GM12878 (cell line): ENCODE results near the gene TIGAR. TPM values are rescaled to one million over a fixed set of nuclear protein-coding genes. Genes with fewer than 3 reads are reported as not detected.

ENCODE experiments used
- BCL11A ChIP-seq: IDR thresholded peaks from 2 replicates; pipeline ENCODE4 v1.6.1; 2011; ENCODE audit warnings: low read depth, low read length
- BMI1 ChIP-seq: fragments of 450-650 bp; IDR thresholded peaks from 2 replicates; pipeline ENCODE4 v1.6.1; 2016; ENCODE audit warnings: mild to moderate bottlenecking, moderate library complexity, borderline replicate concordance
- DPF2 ChIP-seq: fragments of 450-650 bp; IDR thresholded peaks from 2 replicates; pipeline ENCODE4 v1.6.1; 2017; ENCODE audit warnings: mild to moderate bottlenecking
- EED ChIP-seq: sonication (generic); IDR thresholded peaks from 2 replicates; pipeline ENCODE4 v1.6.1; 2016; ENCODE audit warnings: antibody characterized with exemption, low read depth
- FOXK2 ChIP-seq: fragments of 450-650 bp; IDR thresholded peaks from 2 replicates; pipeline ENCODE4 v1.6.1; 2017; ENCODE audit warnings: mild to moderate bottlenecking, moderate library complexity
- GATAD2B ChIP-seq: fragments of 450-650 bp; conservative IDR thresholded peaks from 2 replicates; pipeline ENCODE4 v1.6.1; 2017; ENCODE audit warnings: low read depth, mild to moderate bottlenecking, moderate library complexity
- JUND ChIP-seq: IDR thresholded peaks from 2 replicates; pipeline ENCODE4 v1.6.1; 2012; ENCODE audit warnings: low read depth, mild to moderate bottlenecking, low read length, improper control_type of control experiment, moderate library complexity
- MTA2 ChIP-seq: fragments of 450-650 bp; IDR thresholded peaks from 2 replicates; pipeline ENCODE4 v1.6.1; 2016; ENCODE audit warnings: low read depth, mild to moderate bottlenecking, moderate library complexity
- MXI1 ChIP-seq: fragments of 150-350 bp; IDR thresholded peaks from 2 replicates; pipeline ENCODE4 v1.6.1; 2011; ENCODE audit warnings: low read depth, mild to moderate bottlenecking, inconsistent platforms, low read length, improper control_type of control experiment
- MYC ChIP-seq: IDR thresholded peaks from 2 replicates; pipeline ENCODE4 v1.6.1; 2011; ENCODE audit warnings: mild to moderate bottlenecking, low read length, moderate library complexity, inconsistent platforms; ENCODE audit not compliant: insufficient read depth, insufficient replicate concordance, insufficient read length, severe bottlenecking
- NR2F1 ChIP-seq: fragments of 450-650 bp; conservative IDR thresholded peaks from 2 replicates; pipeline ENCODE4 v1.6.1; 2017; ENCODE audit warnings: mild to moderate bottlenecking
- RCOR1 ChIP-seq: conservative IDR thresholded peaks from 2 replicates; pipeline ENCODE4 v1.6.1; 2012; ENCODE audit warnings: low read depth, low read length, improper control_type of control experiment
- SIN3A ChIP-seq: IDR thresholded peaks from 2 replicates; pipeline ENCODE4 v1.6.1; 2012; ENCODE audit warnings: low read depth, low read length, improper control_type of control experiment
- SIX5 ChIP-seq: IDR thresholded peaks from 2 replicates; pipeline ENCODE4 v1.6.1; 2011; ENCODE audit warnings: mild to moderate bottlenecking, low read depth, low read length, moderate library complexity; ENCODE audit not compliant: severe bottlenecking
- SP1 ChIP-seq: IDR thresholded peaks from one replicate; pipeline ENCODE4 v1.6.1; 2011; ENCODE audit warnings: low read depth, low read length
- SUPT20H ChIP-seq: IDR thresholded peaks from 2 replicates; pipeline ENCODE4 v1.6.1; 2011; ENCODE audit warnings: low read depth, mild to moderate bottlenecking, low read length, moderate library complexity, borderline replicate concordance; ENCODE audit not compliant: control insufficient read depth
- SUZ12 ChIP-seq: fragments of 200-600 bp; sonication (generic); IDR thresholded peaks from one replicate; pipeline ENCODE4 v1.6.1; 2018; ENCODE audit warnings: antibody characterized with exemption, mild to moderate bottlenecking; ENCODE audit not compliant: unreplicated experiment
- TBL1XR1 ChIP-seq: IDR thresholded peaks from 2 replicates; pipeline ENCODE4 v1.6.1; 2012; ENCODE audit warnings: low read depth, low read length, improper control_type of control experiment
- YY1 ChIP-seq: IDR thresholded peaks from 2 replicates; pipeline ENCODE4 v1.6.1; 2011; ENCODE audit warnings: low read depth, mild to moderate bottlenecking, low read length
- polyA plus RNA-seq, 11 experiments: library from polyadenylated mRNA; depleted of rRNA in 4 of 11; unstranded in 6 of 11; stranded (reverse) in 5 of 11; fragments of >200 nt; fragmentation: Nextera tagmentation in 4 of 11; fragmentation: Illumina TruSeq in 1 of 11; extraction: Ambion mirVana in 4 of 11; extraction: Trizol in 1 of 11; gene quantifications; 1 replicate in 1 of 11; 2 replicates in 10 of 11; pipeline versions ENCODE4 v1.2.1 to v1.2.3, GENCODE V29; 2011 to 2016; ENCODE audit warnings: inconsistent platforms in 2 of 11, missing spikeins in 2 of 11, low read depth in 1 of 11
- total RNA-seq, 4 experiments: library from RNA; depleted of rRNA in 3 of 4; stranded (reverse); fragments of >200 nt in 3 of 4; fragmentation: Illumina TruSeq in 1 of 4; extraction: Trizol in 1 of 4; gene quantifications; 2 replicates each; pipeline versions ENCODE4 v1.2.1 to v1.2.3, GENCODE V29; 2013 to 2021
- TF ChIP-seq, protein P1 (sequence below), 3 experiments: IDR thresholded peaks in 2 of 3; conservative IDR thresholded peaks in 1 of 3; 2 replicates each; pipeline ENCODE4 v1.5.1; 2011; ENCODE audit warnings: low read depth in 3 of 3, low read length in 3 of 3, mild to moderate bottlenecking in 3 of 3, control low read depth in 2 of 3, moderate library complexity in 2 of 3, inconsistent platforms in 1 of 3, mixed read lengths in 1 of 3; ENCODE audit not compliant: control insufficient read depth in 2 of 3, insufficient read depth in 1 of 3; ENCODE audit errors: extremely low read depth in 1 of 3
- TF ChIP-seq, protein P2 (sequence below): fragments of 450-650 bp; IDR thresholded peaks from 2 replicates; pipeline ENCODE4 v1.6.1; 2017; ENCODE audit warnings: mild to moderate bottlenecking, low read depth, inconsistent platforms; ENCODE audit not compliant: poor library complexity, severe bottlenecking
- TF ChIP-seq, protein P3 (sequence below): IDR thresholded peaks from 2 replicates; pipeline ENCODE4 v1.6.1; 2012; ENCODE audit warnings: low read depth, low read length, improper control_type of control experiment
- TF ChIP-seq, protein P4 (sequence below): IDR thresholded peaks from 2 replicates; pipeline ENCODE4 v1.6.1; 2012; ENCODE audit warnings: low read length, inconsistent platforms

The TIGAR gene
- total and polyA plus RNA-seq, 10 of the 15 experiments (the other 5 are each of a cell fraction or from before 2014, with no cell fraction given), result 7.6 to 45.7 (median 16.5) TPM

DNA sequence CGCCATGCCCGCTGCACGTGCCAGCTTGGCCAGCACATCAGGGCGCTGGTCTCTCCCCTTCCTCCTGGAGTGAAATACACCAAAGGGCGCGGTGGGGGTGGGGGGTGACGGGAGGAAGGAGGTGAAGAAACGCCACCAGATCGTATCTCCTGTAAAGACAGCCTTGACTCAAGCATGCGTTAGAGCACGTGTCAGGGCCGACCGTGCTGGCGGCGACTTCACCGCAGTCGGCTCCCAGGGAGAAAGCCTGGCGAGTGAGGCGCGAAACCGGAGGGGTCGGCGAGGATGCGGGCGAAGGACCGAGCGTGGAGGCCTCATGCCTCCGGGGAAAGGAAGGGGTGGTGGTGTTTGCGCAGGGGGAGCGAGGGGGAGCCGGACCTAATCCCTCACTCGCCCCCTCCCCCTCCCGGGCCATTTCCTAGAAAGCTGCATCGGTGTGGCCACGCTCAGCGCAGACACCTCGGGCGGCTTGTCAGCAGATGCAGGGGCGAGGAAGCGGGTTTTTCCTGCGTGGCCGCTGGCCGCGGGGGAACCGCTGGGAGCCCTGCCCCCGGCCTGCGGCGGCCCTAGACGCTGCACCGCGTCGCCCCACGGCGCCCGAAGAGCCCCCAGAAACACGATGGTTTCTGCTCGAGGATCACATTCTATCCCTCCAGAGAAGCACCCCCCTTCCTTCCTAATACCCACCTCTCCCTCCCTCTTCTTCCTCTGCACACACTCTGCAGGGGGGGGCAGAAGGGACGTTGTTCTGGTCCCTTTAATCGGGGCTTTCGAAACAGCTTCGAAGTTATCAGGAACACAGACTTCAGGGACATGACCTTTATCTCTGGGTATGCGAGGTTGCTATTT lies 48.4 kb upstream of the TIGAR start (continued):
- TF ChIP-seq SIN3A (peak; percentile 49; the same call in 1 of the 2 replicates), YY1 (peak; percentile 19; the same call in 1 of the 2 replicates), TBL1XR1 (peak; percentile 57; the same call in 1 of the 2 replicates), GATAD2B (peak; percentile 95), DPF2 (peak; percentile 88), RCOR1 (no peak), MXI1 (peak; percentile 75), NR2F1 (no peak; the same call in 1 of the 2 replicates), SP1 (peak; percentile 34), MTA2 (peak; percentile 51; the same call in 1 of the 2 replicates), FOXK2 (no peak), JUND (no peak), SIX5 (no peak), SUPT20H (no peak), MYC (peak; percentile 81), SUZ12 (no peak), BCL11A (no peak), BMI1 (no peak), EED (peak; percentile 75)
- TF ChIP-seq, protein P1, sequence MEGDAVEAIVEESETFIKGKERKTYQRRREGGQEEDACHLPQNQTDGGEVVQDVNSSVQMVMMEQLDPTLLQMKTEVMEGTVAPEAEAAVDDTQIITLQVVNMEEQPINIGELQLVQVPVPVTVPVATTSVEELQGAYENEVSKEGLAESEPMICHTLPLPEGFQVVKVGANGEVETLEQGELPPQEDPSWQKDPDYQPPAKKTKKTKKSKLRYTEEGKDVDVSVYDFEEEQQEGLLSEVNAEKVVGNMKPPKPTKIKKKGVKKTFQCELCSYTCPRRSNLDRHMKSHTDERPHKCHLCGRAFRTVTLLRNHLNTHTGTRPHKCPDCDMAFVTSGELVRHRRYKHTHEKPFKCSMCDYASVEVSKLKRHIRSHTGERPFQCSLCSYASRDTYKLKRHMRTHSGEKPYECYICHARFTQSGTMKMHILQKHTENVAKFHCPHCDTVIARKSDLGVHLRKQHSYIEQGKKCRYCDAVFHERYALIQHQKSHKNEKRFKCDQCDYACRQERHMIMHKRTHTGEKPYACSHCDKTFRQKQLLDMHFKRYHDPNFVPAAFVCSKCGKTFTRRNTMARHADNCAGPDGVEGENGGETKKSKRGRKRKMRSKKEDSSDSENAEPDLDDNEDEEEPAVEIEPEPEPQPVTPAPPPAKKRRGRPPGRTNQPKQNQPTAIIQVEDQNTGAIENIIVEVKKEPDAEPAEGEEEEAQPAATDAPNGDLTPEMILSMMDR (IDR thresholded peaks at IDR 0.05 in 2 of 3, conservative IDR thresholded peaks at IDR 0.05 in 1 of 3; ENCODE audit: control insufficient read depth in 2 of 3, extremely low read depth in 1 of 3, insufficient read depth in 1 of 3, low read depth in 3 of 3, low read length in 3 of 3), result no peak
- TF ChIP-seq, protein P2, sequence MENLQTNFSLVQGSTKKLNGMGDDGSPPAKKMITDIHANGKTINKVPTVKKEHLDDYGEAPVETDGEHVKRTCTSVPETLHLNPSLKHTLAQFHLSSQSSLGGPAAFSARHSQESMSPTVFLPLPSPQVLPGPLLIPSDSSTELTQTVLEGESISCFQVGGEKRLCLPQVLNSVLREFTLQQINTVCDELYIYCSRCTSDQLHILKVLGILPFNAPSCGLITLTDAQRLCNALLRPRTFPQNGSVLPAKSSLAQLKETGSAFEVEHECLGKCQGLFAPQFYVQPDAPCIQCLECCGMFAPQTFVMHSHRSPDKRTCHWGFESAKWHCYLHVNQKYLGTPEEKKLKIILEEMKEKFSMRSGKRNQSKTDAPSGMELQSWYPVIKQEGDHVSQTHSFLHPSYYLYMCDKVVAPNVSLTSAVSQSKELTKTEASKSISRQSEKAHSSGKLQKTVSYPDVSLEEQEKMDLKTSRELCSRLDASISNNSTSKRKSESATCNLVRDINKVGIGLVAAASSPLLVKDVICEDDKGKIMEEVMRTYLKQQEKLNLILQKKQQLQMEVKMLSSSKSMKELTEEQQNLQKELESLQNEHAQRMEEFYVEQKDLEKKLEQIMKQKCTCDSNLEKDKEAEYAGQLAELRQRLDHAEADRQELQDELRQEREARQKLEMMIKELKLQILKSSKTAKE, result no peak
- TF ChIP-seq, protein P3, sequence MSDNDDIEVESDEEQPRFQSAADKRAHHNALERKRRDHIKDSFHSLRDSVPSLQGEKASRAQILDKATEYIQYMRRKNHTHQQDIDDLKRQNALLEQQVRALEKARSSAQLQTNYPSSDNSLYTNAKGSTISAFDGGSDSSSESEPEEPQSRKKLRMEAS, result peak; percentile 80
- TF ChIP-seq, protein P4, sequence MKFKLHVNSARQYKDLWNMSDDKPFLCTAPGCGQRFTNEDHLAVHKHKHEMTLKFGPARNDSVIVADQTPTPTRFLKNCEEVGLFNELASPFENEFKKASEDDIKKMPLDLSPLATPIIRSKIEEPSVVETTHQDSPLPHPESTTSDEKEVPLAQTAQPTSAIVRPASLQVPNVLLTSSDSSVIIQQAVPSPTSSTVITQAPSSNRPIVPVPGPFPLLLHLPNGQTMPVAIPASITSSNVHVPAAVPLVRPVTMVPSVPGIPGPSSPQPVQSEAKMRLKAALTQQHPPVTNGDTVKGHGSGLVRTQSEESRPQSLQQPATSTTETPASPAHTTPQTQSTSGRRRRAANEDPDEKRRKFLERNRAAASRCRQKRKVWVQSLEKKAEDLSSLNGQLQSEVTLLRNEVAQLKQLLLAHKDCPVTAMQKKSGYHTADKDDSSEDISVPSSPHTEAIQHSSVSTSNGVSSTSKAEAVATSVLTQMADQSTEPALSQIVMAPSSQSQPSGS, result no peak
